ENCODE data around the gene SLC2A4. TPM values are rescaled to one million over a fixed set of nuclear protein-coding genes. Genes with fewer than 3 reads are reported as not detected.

The SLC2A4 gene
- total RNA-seq, 4 donors from 2014 or later = 1.8 to 25.9 (median 12.6) TPM

- no peaks in the 10 kb centered on the region for H3K27me3 ChIP-seq
- TF ChIP-seq POLR2A (IDR thresholded peaks at IDR 0.05) (no peak), CTCF (IDR thresholded peaks at IDR 0.05) (no peak)
- no peak overlapping the region for H3K4me3 ChIP-seq
- no peak for DNase-seq
- intact Hi-C loops (cut with DNase I; ENCODE audit: low total_unique reads) = no loop called here
- no peaks in the 10 kb centered on the region for H3K9me3 ChIP-seq
- H3K27ac ChIP-seq = no peak overlapping the region
- H3K36me3 ChIP-seq = no peaks in the 10 kb centered on the region
- H3K4me1 ChIP-seq = peaks cover 0 to 21% of the 10 kb centered on the region in 2 donors
Measured at GRCh38 chr17:7248796-7249195, 32.7 kb upstream of the SLC2A4 start.

- TF ChIP-seq CTCF (IDR thresholded peaks at IDR 0.05) (no peak), POLR2A (IDR thresholded peaks at IDR 0.05) (no peak)
- H3K36me3 ChIP-seq = no peaks in the 10 kb centered on the region
- H3K9me3 ChIP-seq = no peaks in the 10 kb centered on the region
- no peak overlapping the region for H3K4me3 ChIP-seq
- DNase-seq = no peak
- H3K27ac ChIP-seq = no peak overlapping the region
- H3K27me3 ChIP-seq = no peaks in the 10 kb centered on the region
- intact Hi-C loops (cut with DNase I; ENCODE audit: low total_unique reads) = no loop called here
- H3K4me1 ChIP-seq = peaks cover 0 to 21% of the 10 kb centered on the region in 2 donors
Measured at GRCh38 chr17:7249214-7249613, 32.3 kb upstream of the SLC2A4 start.

- Histone ChIP-seq H3K27me3 (no peaks in the 10 kb centered on the region), H3K9me3 (no peaks in the 10 kb centered on the region), H3K27ac (no peak overlapping the region), H3K4me3 (peak overlapping the region in 1 of 2 donors; percentile 73), H3K36me3 (no peaks in the 10 kb centered on the region), H3K4me1 (peaks cover 0 to 21% of the 10 kb centered on the region in 2 donors)
- intact Hi-C loops (cut with DNase I; ENCODE audit: low total_unique reads) = no loop called here
- no peak for DNase-seq
- TF ChIP-seq POLR2A (IDR thresholded peaks at IDR 0.05) (no peak), CTCF (IDR thresholded peaks at IDR 0.05) (no peak)
Measured at GRCh38 chr17:7249830-7250229, 31.7 kb upstream of the SLC2A4 start.

GRCh38 chr17:7250695-7251627 lies 30.6 kb upstream of the SLC2A4 start:
- no peak for DNase-seq
- intact Hi-C loops (cut with DNase I; ENCODE audit: low total_unique reads) = no loop called here
- TF ChIP-seq POLR2A (IDR thresholded peaks at IDR 0.05) = no peak
- TF ChIP-seq CTCF (IDR thresholded peaks at IDR 0.05) = no peak
- Histone ChIP-seq H3K4me1 (peaks cover 0 to 21% of the 10 kb centered on the region in 2 donors), H3K9me3 (no peaks in the 10 kb centered on the region), H3K27ac (peak overlapping the region; percentile 97 to 98), H3K36me3 (no peaks in the 10 kb centered on the region), H3K4me3 (peak overlapping the region; percentile 68 to 73), H3K27me3 (no peaks in the 10 kb centered on the region)

- intact Hi-C loops (cut with DNase I; ENCODE audit: low total_unique reads) = no loop called here
- no peaks in the 10 kb centered on the region for H3K27me3 ChIP-seq
- peaks cover 0 to 21% of the 10 kb centered on the region in 2 donors for H3K4me1 ChIP-seq
Measured at GRCh38 chr17:7251661-7252175, 29.8 kb upstream of the SLC2A4 start, which contains the start of gene CTDNEP1. CTDNEP1 (minus strand) TSS chr17:7251734; CDS start chr17:7251296, 438 bp downstream.

More at GRCh38 chr17:7251661-7252175, 29.8 kb upstream of the SLC2A4 start, which contains the start of gene CTDNEP1:
- peak; percentile 97 to 99 for DNase-seq
- H3K4me3 ChIP-seq = peak within 1 kb of the TSS; percentile 68 to 73
- peak within 1 kb of the TSS; percentile 97 to 98 for H3K27ac ChIP-seq
- peak in 1 of 2 donors; percentile 43 for TF ChIP-seq POLR2A (IDR thresholded peaks at IDR 0.05)
- TF ChIP-seq CTCF (IDR thresholded peaks at IDR 0.05) = no peak
- no peaks in the 10 kb centered on the region for H3K36me3 ChIP-seq
- no peaks in the 10 kb centered on the region for H3K9me3 ChIP-seq
